HepG2 (cell line): ENCODE data around the gene GOSR1. TPM values are rescaled to one million over a fixed set of nuclear protein-coding genes. Genes with fewer than 3 reads are reported as not detected.

Experiments used
- ATAC-seq: fragments of 200-7000 bp; cut with Tn5 transposase; 3 replicates; pipeline ENCODE4 v1.9.1; 2020; ENCODE audit warnings: mild to moderate bottlenecking, moderate library complexity
- BruUV-seq: library from RNA; stranded (reverse); fragments of 400-500 nt; replicated peaks from 2 replicates; lab custom pipeline; 2021; lab: Mats Ljungman, UMichigan
- CTCF ChIA-PET: fragments of 300-600 bp; formaldehyde crosslinking; extraction: SDS; loops from one replicate; lab custom pipeline; 2021; ENCODE audit warnings: low total read pairs, inconsistent platforms, low intra/inter-chr PET ratio; lab: Yijun Ruan, JAX
- POLR2A ChIA-PET: fragments of 350-600 bp; sonication (Branson Sonifier 250); formaldehyde crosslinking; loops from one replicate; lab custom pipeline; 2020; ENCODE audit warnings: antibody characterized with exemption, inconsistent platforms; lab: Yijun Ruan, JAX
- DNase-seq: peaks from one replicate; pipeline ENCODE4 v3.0.0-alpha.2; 2015; ENCODE audit warnings: low spot score
- FAIRE-seq: peaks from 3 replicates; lab custom pipeline; 2011; peaks lifted over from hg19 to GRCh38; lab: Jason Lieb, UNC
- H2AFZ ChIP-seq: one replicate; pipeline ENCODE4 v1.6.1; 2011; ENCODE audit warnings: low read length, inconsistent platforms
- H3K27ac ChIP-seq: fragments of 300-600 bp; 3 replicates; pipeline ENCODE4 v1.8.0; 2011; ENCODE audit warnings: mixed run types, mild to moderate bottlenecking, mixed read lengths, low read length, inconsistent platforms; ENCODE audit not compliant: insufficient read depth; ENCODE audit errors: extremely low read length
- H3K27me3 ChIP-seq, 2 experiments: fragments of 200-600 bp in 1 of 2; 2 replicates in 1 of 2; 3 replicates in 1 of 2; pipeline versions ENCODE4 v1.6.0 to v1.8.0; 2011; ENCODE audit warnings: low read length in 2 of 2, mild to moderate bottlenecking in 2 of 2, moderate library complexity in 2 of 2, inconsistent platforms in 1 of 2; ENCODE audit not compliant: insufficient read depth in 2 of 2, control insufficient read depth in 1 of 2
- H3K36me3 ChIP-seq, 2 experiments: fragments of 200-600 bp in 1 of 2; replicated peaks in 1 of 2; 2 replicates in 1 of 2; 3 replicates in 1 of 2; pipeline versions ENCODE4 v1.5.1 to v1.8.0; 2011; ENCODE audit warnings: low read length in 2 of 2, inconsistent platforms in 1 of 2; ENCODE audit not compliant: insufficient read depth in 2 of 2, control insufficient read depth in 1 of 2
- H3K4me1 ChIP-seq: 2 replicates; pipeline ENCODE4 v1.5.1; 2012; ENCODE audit warnings: low read length, inconsistent platforms; ENCODE audit not compliant: insufficient read depth
- H3K4me2 ChIP-seq: 2 replicates; pipeline ENCODE4 v1.6.0; 2011; ENCODE audit warnings: low read depth, low read length, inconsistent platforms
- H3K4me3 ChIP-seq, 3 experiments: fragments of 200-600 bp in 1 of 3; sonication (generic), shearing (Covaris generic) in 1 of 3; replicated peaks in 1 of 3; 2 replicates each; pipeline ENCODE4 v1.5.1; 2011 to 2016; ENCODE audit warnings: low read length in 3 of 3, inconsistent platforms in 2 of 3, low read depth in 2 of 3, mild to moderate bottlenecking in 2 of 3, control low read depth in 1 of 3, mixed read lengths in 1 of 3; ENCODE audit not compliant: insufficient read depth in 1 of 3
- H3K79me2 ChIP-seq: one replicate; pipeline ENCODE4 v1.6.1; 2011; ENCODE audit warnings: low read length, inconsistent platforms; ENCODE audit not compliant: insufficient read depth
- H3K9ac ChIP-seq: 2 replicates; pipeline ENCODE4 v1.6.0; 2011; ENCODE audit warnings: mild to moderate bottlenecking, low read depth, low read length, inconsistent platforms; ENCODE audit not compliant: insufficient read depth
- H3K9me3 ChIP-seq: 2 replicates; pipeline ENCODE4 v1.5.1; 2012; ENCODE audit warnings: mild to moderate bottlenecking, low read length
- H4K20me1 ChIP-seq: 2 replicates; pipeline ENCODE4 v1.6.0; 2011; ENCODE audit warnings: inconsistent platforms, mild to moderate bottlenecking, low read length, moderate library complexity; ENCODE audit not compliant: insufficient read depth
- AGO2 ChIP-seq: fragments of 200-400 bp; formaldehyde crosslinking; optimal IDR thresholded peaks from 2 replicates; pipeline ENCODE3; 2017; ENCODE audit warnings: mild to moderate bottlenecking, low read depth, low read length, moderate library complexity
- POLR2AphosphoS5 ChIP-seq: IDR thresholded peaks from 2 replicates; pipeline ENCODE4 v1.6.1; 2012; ENCODE audit warnings: low read depth, low read length
- REPIN1 ChIP-seq: sonication (generic); formaldehyde crosslinking; IDR thresholded peaks from 2 replicates; pipeline ENCODE4 v1.8.0; 2022; ENCODE audit warnings: missing genetic modification reagents, low read depth, mild to moderate bottlenecking, borderline replicate concordance
- SNAI1 ChIP-seq: sonication (generic); formaldehyde crosslinking; IDR thresholded peaks from 2 replicates; pipeline ENCODE4 v1.5.0; 2020; ENCODE audit warnings: mild to moderate bottlenecking, missing genetic modification reagents, borderline replicate concordance
- SRSF1 ChIP-seq: fragments of 200-400 bp; formaldehyde crosslinking; optimal IDR thresholded peaks from 2 replicates; pipeline ENCODE3; 2017; ENCODE audit warnings: mild to moderate bottlenecking, low read depth, low read length, moderate library complexity
- ZFP36L2 ChIP-seq: sonication (generic); formaldehyde crosslinking; IDR thresholded peaks from 2 replicates; pipeline ENCODE4 v1.4.0; 2020; ENCODE audit warnings: missing genetic modification reagents
- ZMYM4 ChIP-seq: sonication (generic); formaldehyde crosslinking; IDR thresholded peaks from 2 replicates; pipeline ENCODE4 v1.8.1; 2023; ENCODE audit warnings: mild to moderate bottlenecking, missing genetic modification reagents
- ZNF34 ChIP-seq: sonication (generic); formaldehyde crosslinking; IDR thresholded peaks from 2 replicates; pipeline ENCODE4 v1.4.0; 2020; ENCODE audit warnings: mild to moderate bottlenecking, missing genetic modification reagents, borderline replicate concordance
- ZNF552 ChIP-seq: sonication (generic); formaldehyde crosslinking; IDR thresholded peaks from 2 replicates; pipeline ENCODE4 v1.9.0; 2022; ENCODE audit warnings: missing genetic modification reagents, mild to moderate bottlenecking, borderline replicate concordance
- WGBS: methylation state at CpG from one replicate; pipeline ENCODE4 v1.1.6; 2017; ENCODE audit warnings: low lambda C conversion rate; 5-methylcytosine and 5-hydroxymethylcytosine counted together
- in situ Hi-C: cut with HindIII; loops from 2 replicates; pipeline ENCODE4 v1.10.0; 2017; ENCODE audit warnings: low pct_unique_long_range_greater_than_20kb; ENCODE audit not compliant: extremely low pct_ligation_motif_present
- intact Hi-C: fragments of 100-400 bp; cut with micrococcal nuclease; formaldehyde crosslinking; loops from one replicate; pipeline ENCODE4 v1.10.0; 2022; ENCODE audit not compliant: unreplicated experiment
- polyA plus RNA-seq, 8 experiments: library from polyadenylated mRNA; depleted of rRNA in 3 of 8; stranded (reverse) in 7 of 8; unstranded in 1 of 8; fragments of >200 nt; fragmentation: Illumina TruSeq in 4 of 8; extraction: Trizol in 4 of 8; gene quantifications; 2 replicates each; pipeline versions ENCODE4 v1.2.1 to v1.2.3, GENCODE V29; 2011 to 2016; ENCODE audit warnings: low read depth in 4 of 8, missing spikeins in 1 of 8, mixed read lengths in 1 of 8; ENCODE audit not compliant: insufficient read depth in 1 of 8
- total RNA-seq, 5 experiments: library from RNA; depleted of rRNA; stranded (reverse); fragments of >200 nt; fragmentation: Illumina TruSeq; extraction: Trizol; gene quantifications; 2 replicates each; pipeline ENCODE4 v1.2.3, GENCODE V29; 2016; ENCODE audit warnings: low read depth in 1 of 5
- TF ChIP-seq, protein P1 (sequence below): sonication (generic); formaldehyde crosslinking; IDR thresholded peaks from 2 replicates; pipeline ENCODE4 v1.4.0; 2020; ENCODE audit warnings: missing genetic modification reagents
- TF ChIP-seq, protein P2 (sequence below): sonication (generic); formaldehyde crosslinking; conservative IDR thresholded peaks from 2 replicates; pipeline ENCODE4 v1.4.0; 2020; ENCODE audit warnings: missing genetic modification reagents
- TF ChIP-seq, protein P3 (sequence below): IDR thresholded peaks from 2 replicates; pipeline ENCODE4 v1.6.1; 2016; ENCODE audit warnings: missing compliant biosample characterization, missing genetic modification reagents, borderline replicate concordance

The GOSR1 gene
- total and polyA plus RNA-seq, 2 of the 13 experiments (the other 11 are each of a cell fraction or from before 2014, with no cell fraction given), result 15.8 to 37.0 TPM

DNA sequence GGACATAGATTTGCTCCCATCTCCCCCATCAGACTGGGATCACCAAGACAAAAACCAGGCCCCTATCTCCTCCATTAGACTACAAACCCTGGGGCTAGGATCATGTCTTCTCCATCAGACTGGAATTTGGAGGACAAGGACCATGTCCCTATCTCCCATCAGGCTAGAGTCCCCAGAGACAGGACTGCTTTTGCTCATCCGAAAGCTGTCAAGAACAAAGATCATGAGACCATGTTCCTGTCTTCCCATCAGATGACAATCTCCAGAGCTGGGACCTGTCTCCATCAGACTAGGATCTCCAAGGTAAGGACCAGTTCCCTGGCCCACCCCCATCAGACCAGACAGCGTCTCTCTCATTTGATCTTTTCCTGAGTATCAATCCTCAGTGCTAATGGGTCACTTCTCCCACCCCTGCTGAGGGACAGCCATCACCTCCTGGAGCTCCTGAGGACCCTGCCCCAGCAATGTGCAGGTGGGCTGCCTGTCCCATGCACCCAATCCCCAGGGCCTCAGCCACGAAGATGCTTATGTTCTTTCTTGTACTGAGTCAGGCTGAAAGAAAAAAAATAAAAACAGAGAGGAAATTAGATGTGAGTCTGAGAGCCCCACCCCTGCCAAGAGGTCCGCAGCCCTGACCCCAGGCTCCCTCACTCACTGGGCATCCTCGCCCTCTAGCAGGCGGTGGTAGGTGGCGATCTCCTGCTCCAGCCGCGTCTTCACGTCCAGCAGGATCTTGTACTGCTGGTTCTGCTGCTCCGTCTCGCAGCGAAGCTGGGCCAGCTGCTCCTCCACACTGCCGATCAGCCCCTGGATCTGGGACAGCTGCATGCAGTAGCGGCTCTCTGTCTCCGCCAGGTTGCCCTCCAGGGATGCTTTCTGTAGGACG lies 90.3 kb downstream of the GOSR1 start:
- no peak for TF ChIP-seq POLR2AphosphoS5
- TF ChIP-seq, protein P1, sequence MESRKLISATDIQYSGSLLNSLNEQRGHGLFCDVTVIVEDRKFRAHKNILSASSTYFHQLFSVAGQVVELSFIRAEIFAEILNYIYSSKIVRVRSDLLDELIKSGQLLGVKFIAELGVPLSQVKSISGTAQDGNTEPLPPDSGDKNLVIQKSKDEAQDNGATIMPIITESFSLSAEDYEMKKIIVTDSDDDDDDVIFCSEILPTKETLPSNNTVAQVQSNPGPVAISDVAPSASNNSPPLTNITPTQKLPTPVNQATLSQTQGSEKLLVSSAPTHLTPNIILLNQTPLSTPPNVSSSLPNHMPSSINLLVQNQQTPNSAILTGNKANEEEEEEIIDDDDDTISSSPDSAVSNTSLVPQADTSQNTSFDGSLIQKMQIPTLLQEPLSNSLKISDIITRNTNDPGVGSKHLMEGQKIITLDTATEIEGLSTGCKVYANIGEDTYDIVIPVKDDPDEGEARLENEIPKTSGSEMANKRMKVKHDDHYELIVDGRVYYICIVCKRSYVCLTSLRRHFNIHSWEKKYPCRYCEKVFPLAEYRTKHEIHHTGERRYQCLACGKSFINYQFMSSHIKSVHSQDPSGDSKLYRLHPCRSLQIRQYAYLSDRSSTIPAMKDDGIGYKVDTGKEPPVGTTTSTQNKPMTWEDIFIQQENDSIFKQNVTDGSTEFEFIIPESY (CRISPR knock-in tag), result peak; percentile 65; the same call in 1 of the 2 replicates
- no TSS peak for BruUV-seq
- in situ Hi-C loops, result no loop called here
- H3K9ac ChIP-seq, result no peak overlapping the region
- ATAC-seq (no peak), DNase-seq (no peak), FAIRE-seq (no peak)
- H3K4me3 ChIP-seq, result no peak overlapping the region
- H3K4me1 ChIP-seq, result peaks cover 12% of the 10 kb centered on the region
- no peaks in the 10 kb centered on the region for H3K36me3 ChIP-seq
- H3K9me3 ChIP-seq, result no peaks in the 10 kb centered on the region
- H4K20me1 ChIP-seq, result no peaks in the 10 kb centered on the region
- no peak overlapping the region for H3K4me2 ChIP-seq
- CTCF ChIA-PET, result no interaction called here
- 43% methylated on average over 15 of the region's 17 CpGs for WGBS
- H2AFZ ChIP-seq, result no peak overlapping the region
- peaks cover 3 to 32% of the 10 kb centered on the region in 2 experiments; a peak in 4 of 5 replicates for H3K27me3 ChIP-seq
- H3K79me2 ChIP-seq, result no peaks in the 10 kb centered on the region
- intact Hi-C loops, result no loop called here
- H3K27ac ChIP-seq, result no peak overlapping the region
- POLR2A ChIA-PET, result no interaction called here

DNA sequence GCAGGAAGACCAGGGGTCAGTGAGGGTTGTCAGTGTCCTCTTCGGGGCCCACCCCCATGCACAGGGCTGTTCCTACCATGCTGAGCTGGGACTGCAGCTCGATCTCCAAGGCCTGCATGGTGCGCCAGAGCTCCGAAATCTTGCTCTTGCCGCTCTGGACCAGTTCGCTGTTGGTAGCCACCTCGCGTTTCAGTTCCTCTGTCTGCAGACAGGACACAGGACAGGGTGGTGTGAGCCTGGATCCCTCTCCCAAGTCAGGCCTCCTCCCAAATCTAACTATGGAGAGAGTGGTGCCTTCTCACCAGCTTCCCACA lies 90.9 kb downstream of the GOSR1 start:
- H3K27ac ChIP-seq, result no peak overlapping the region
- no peak overlapping the region for H3K4me3 ChIP-seq
- H3K4me2 ChIP-seq, result no peak overlapping the region
- no peaks in the 10 kb centered on the region for H3K9me3 ChIP-seq
- no peak overlapping the region for H2AFZ ChIP-seq
- intact Hi-C loops (no loop called here), in situ Hi-C loops (no loop called here)
- no TSS peak for BruUV-seq
- no peaks in the 10 kb centered on the region for H4K20me1 ChIP-seq
- DNase-seq (no peak), ATAC-seq (no peak), FAIRE-seq (no peak)
- H3K4me1 ChIP-seq, result peaks cover 12% of the 10 kb centered on the region
- no peaks in the 10 kb centered on the region for H3K36me3 ChIP-seq
- POLR2A ChIA-PET, result no interaction called here
- CTCF ChIA-PET, result no interaction called here
- no CpG with 5 or more reads among the region's 8 CpGs for WGBS
- H3K79me2 ChIP-seq, result no peaks in the 10 kb centered on the region
- peaks cover 3 to 32% of the 10 kb centered on the region in 2 experiments; a peak in 4 of 5 replicates for H3K27me3 ChIP-seq
- no peak overlapping the region for H3K9ac ChIP-seq
- TF ChIP-seq, protein P2, sequence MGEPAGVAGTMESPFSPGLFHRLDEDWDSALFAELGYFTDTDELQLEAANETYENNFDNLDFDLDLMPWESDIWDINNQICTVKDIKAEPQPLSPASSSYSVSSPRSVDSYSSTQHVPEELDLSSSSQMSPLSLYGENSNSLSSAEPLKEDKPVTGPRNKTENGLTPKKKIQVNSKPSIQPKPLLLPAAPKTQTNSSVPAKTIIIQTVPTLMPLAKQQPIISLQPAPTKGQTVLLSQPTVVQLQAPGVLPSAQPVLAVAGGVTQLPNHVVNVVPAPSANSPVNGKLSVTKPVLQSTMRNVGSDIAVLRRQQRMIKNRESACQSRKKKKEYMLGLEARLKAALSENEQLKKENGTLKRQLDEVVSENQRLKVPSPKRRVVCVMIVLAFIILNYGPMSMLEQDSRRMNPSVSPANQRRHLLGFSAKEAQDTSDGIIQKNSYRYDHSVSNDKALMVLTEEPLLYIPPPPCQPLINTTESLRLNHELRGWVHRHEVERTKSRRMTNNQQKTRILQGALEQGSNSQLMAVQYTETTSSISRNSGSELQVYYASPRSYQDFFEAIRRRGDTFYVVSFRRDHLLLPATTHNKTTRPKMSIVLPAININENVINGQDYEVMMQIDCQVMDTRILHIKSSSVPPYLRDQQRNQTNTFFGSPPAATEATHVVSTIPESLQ (CRISPR knock-in tag), result no peak
- no peak for TF ChIP-seq ZNF552 (CRISPR knock-in tag)
- TF ChIP-seq SRSF1, result no peak
- TF ChIP-seq, protein P3, sequence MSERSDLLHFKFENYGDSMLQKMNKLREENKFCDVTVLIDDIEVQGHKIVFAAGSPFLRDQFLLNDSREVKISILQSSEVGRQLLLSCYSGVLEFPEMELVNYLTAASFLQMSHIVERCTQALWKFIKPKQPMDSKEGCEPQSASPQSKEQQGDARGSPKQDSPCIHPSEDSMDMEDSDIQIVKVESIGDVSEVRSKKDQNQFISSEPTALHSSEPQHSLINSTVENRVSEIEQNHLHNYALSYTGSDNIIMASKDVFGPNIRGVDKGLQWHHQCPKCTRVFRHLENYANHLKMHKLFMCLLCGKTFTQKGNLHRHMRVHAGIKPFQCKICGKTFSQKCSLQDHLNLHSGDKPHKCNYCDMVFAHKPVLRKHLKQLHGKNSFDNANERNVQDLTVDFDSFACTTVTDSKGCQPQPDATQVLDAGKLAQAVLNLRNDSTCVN, result no peak
- TF ChIP-seq SNAI1 (CRISPR knock-in tag), result no peak
- TF ChIP-seq ZFP36L2 (CRISPR knock-in tag), result no peak
- TF ChIP-seq AGO2, result no peak
- TF ChIP-seq ZNF34, result no peak
- TF ChIP-seq ZMYM4 (CRISPR knock-in tag), result no peak
- no peak for TF ChIP-seq REPIN1 (CRISPR knock-in tag)
